Glomerular visceral epithelial cell (primary cell): Measurements from ENCODE around the gene CNOT9.

Source experiments
- DNase-seq: peaks from one replicate; pipeline ENCODE4 v3.0.0-alpha.2; 2016; ENCODE audit errors: extremely low spot score

The CNOT9 gene

DNA sequence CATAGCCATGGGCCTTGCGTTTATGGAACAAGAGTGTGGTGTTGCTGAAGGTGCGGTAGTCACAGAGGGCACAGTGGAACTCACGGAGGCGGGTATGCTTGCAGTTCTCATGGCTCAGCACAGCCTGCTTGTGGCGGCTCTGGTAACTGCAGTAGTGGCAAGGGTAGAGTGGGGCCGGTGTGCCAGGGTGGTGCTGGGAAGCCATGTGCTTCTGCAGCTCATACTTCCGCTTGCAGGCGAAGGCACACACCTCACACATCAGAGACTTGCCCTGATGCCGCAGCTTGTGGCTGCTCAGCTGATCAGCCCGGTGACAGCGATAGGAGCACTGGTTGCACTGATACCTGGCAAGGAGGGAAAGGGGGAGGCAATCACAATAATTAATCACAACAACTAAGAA lies 76.1 kb downstream of the CNOT9 start:
- DNase-seq: no peak

DNA sequence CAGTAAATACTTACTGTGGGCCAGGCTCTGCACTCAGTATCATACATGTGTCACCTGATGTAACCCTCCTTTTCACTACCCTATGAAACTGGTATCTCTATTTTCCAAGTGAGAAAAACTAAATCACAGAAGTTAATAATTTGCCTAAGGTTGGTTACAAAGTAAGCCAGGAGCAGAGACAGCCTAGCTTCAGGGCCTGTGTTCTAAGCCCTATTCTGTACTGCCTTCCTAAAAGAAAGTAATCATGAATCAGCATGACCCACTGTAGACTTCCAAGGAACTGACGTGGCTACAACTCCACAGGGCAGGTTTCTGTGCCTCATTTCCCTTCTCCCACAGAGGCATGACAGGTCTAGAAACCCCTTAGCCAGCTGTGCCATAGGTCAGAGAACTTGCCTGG lies 76.5 kb downstream of the CNOT9 start:
- peak; percentile 86 for DNase-seq
